NCI-H146 (cell line): ENCODE measurements around the gene EDDM13.
"Not testable (repeated sequence)": the region's sequence is repeated elsewhere in the genome, so short reads cannot be mapped to it uniquely, and the experiment has no call there.

Source experiments
- DNase-seq: peaks from one replicate; lab custom pipeline; 2025; lab: John Stamatoyannopoulos, UW

Gene EDDM13, protein sequence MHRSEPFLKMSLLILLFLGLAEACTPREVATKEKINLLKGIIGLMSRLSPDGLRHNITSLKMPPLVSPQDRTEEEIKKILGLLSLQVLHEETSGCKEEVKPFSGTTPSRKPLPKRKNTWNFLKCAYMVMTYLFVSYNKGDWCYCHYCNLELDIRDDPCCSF

GRCh38 chr19:56272161-56272798, at the start of gene EDDM13:
Gene EDDM13 (plus strand): TSS chr19:56272748. CDS start chr19:56272835, 87 bp downstream.
- DNase-seq, result no peak

DNA sequence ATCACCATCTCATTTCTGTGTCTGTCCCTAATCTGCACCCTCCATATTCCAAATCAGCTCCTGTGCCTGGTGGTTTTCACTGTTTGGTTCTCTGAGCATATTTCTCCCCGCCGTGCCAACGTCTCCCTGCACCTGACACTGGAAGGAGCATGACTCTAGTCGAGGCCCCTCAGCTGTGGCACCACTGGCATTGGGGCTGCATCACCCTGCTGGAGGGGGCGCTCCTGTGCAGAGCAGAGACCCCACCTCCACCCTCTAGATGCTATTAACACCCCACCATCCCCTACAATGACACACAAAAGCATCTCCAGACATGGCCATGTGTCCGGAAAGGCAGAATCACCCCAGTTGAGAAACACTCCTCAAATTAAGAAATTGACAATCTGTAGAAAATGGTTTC, 49.6 kb upstream of the EDDM13 start:
- DNase-seq, result no peak

DNA sequence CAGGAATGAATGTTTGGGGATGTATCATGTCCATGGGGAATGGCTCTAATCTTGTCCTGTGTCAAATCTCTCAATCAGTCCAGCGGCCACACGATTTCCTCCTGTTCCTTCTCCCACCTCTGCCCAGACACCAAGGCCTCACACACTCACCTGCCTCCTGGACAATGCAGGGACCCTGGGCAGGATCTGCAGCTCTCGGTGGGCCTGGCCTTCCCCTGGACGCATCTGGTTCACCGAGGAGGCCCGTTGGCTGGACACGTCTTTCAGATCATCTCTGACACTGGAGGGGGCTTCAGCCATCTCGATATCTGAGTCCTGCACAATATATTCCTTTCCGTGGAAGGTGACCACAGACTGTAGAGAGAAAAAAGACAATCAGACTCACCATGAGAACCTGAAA, 49.1 kb upstream of the EDDM13 start:
- DNase-seq, result no peak

DNA sequence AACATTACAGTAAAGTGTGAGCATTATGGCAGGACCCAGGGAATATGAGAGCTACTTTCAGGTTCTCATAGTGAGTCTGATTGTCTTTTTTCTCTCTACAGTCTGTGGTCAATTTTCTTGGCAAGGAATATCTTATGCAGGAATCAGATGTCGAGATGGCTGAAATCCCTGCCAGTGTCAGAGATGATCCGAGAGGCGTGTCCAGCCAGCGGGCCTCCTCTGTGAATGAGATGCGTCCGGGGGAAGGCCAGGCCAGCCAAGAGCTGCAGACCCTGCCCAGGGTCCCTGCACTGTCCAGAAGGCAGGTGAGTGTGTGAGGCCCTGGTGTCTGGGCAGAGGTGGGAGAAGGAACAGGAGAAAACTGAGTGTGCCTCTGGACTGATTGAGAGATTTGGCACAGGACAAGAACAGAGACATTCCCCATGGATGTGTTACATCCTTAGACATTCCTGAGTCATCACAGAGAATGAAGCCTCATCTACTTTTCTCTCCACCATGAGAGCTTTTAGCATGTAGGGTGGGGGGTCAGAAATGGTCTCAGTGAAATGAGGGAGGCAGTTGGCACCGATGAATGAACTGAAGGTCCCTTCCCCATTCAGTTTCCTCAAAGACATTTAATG, 27.3 kb upstream of the EDDM13 start:
- no peak for DNase-seq

DNA sequence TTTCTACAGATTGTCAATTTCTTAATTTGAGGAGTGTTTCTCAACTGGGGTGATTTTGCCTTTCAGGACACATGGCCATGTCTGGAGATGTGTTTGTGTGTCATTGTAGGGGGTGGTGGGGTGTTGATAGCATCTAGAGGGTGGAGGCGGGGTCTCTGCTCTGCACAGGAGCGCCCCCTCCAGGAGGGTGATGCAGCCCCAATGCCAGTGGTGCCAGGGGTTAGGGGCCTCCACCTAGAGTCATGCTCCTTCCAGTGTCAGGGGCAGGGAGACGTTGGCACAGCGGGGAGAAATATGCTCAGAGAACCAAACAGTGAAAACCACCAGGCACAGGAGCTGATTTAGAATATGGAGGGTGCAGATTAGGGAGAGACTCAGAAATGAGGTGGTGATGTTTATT, 26.8 kb upstream of the EDDM13 start:
- not testable (repeated sequence) for DNase-seq

DNA sequence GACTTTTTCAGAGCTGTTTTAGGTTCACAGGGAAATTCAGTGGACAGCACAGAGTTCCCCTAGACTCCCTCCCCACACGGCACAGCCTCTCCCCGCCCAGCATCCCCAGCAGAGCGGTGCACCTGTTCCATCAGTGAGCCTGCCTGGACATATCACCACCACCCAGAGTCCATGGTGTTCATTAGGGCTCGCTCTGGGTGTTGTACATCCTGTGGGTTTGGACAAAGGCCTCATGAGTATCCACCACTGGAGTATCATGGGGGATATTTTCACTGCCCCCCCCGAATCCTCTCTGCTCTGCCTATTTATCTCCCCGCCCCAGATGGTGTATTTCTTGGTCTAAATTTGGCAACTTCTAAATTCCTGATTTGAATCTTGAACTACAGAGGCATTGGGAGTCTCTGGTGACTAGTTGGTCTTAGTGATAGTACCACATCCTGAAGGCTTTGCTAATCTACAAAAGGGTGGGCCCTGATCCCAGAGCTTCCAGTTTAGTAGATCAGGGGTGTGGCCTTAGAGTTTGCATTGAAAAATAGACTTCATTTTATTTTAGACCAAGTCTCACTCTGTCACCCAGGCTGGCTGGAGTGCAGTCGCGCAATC, 23.7 kb upstream of the EDDM13 start:
- not testable (repeated sequence) for DNase-seq

DNA sequence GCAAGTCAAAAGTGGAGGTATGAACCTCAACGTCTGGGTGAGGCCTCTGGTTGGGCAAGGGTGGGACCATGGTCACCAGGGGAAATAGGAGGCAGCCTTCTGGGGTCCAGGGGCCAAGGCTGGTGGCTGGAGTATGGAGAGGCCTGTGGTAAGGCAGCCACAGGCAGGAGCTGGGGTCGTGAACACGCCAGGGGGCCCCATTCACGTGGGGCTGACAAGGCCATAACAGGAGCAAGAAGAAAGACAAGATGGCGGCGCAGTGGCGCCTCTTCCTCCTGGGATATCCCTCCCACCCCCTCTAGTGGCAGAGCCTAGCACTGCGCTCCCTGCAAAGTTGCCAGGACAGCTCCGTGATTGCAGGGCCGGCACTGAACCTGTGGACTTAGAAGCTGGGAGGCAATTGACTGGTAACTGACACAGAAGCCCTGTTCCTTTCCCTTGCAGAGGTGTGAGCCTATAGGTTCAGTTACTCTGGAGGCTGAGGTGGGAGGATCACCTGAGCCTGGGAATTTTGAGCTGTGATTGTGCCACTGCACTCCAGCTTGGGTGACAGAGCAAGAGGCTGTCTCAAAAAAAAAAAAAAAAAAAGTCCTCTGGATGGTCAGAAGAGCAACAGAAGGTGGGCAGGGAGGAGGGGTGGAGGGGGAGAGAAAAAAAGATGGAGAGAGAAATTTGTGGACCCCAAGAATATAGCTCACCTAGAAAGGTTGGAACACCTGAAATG, 19.7 kb upstream of the EDDM13 start:
- peak; percentile 91 for DNase-seq

DNA sequence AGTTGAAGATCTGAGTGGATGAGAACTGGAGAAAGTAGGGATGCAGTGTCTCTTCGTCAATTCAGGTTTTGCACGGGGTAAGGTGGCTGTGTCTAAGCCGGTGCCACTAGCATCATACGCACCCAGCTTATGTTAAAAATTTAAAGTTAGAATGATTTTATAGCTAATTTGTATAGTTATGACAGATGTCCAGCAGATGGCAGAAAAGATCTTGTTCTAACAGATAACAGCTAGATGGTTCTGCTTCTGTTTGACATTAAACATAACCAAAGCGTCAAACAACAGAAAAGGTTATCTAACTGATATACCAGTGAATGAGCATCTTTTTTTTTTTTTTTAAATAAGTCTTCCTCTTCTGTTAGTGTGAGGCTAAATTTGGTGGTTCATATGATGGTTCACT, 18.8 kb upstream of the EDDM13 start:
- DNase-seq, result peak; percentile 79

DNA sequence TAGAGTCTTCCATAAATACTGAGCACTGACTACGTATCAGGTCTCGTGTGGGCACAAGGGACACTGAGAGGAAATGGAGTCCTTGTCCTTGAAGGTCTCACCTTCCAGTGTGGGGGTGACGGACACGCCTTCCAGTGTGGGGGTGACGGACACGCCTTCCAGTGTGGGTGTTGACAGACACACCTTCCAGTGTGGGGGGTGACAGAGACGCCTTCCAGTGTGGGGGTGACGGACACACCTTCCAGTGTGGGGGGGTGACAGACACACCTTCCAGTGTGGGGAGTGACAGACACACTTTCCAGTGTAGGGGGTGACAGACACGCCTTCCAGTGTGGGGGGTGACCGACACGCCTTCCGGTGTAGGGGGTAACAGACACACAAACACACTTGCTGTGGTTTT, 14.3 kb upstream of the EDDM13 start:
- no peak for DNase-seq

GRCh38 chr19:56261145-56261544, 11.4 kb upstream of the EDDM13 start:
- no peak for DNase-seq

- not testable (repeated sequence) for DNase-seq
These were observed 10.6 kb upstream of the EDDM13 start for GRCh38 chr19:56261932-56262331.

DNA sequence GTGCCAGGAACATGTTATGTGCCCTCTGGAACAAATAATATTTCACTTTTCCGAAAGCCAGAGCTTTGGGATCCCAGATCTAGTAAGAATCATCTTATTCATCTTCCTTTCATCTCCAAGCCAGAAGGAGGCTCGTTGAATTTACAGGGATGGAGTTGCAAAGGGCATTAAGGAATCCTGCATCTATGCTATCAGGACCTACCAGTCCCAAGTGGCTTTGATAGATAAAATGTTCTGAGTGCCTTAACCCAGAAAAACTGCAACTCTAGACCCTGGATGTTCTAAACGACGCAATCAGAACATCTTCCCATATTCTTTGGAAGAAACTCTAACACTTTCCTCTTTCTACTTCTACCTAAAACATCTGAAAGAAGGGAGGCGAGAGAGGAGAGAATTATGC, 9.2 kb upstream of the EDDM13 start:
- no peak for DNase-seq

DNA sequence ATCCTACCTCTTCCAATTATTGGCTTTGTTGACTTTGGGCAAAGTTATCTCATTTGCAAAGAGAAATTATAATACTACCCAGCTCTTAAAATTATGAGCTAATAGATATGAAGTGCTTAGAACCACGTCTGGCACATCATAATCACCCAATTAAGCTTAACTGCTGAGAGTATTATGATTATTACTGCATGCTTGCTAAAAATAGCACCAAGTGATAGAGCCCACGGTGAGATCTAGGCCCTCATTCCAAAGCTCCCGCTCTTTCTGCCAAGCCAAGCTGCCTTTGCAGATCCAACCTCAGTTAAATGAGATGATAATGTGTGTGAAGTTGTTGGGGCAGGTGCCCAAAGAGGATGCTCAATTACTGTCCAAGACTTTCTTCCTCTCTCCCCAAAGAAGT, 6.5 kb upstream of the EDDM13 start:
- DNase-seq, result no peak

GRCh38 chr19:56269348-56269747, 3.2 kb upstream of the EDDM13 start:
- DNase-seq, result no peak

GRCh38 chr19:56270676-56271075, 1.9 kb upstream of the EDDM13 start:
- no peak for DNase-seq

DNA sequence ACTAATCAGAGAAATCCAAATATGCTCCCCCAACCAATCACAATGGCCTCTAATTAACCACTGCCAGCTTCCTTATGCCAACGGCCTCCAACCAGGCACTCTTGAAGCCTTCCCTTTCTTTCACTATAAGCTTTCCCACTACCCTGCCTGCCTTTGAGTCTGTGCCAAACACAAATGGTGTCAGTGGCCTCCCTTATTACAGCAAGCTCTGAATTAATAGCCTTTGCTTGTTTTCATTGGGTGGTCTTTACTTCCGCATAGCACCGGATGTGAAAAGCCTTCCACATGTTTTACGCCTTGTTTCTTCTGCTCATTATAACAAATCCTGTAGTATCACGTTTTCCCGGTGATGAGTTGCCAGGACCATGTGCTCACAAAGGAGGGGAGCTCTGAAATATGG, 1.4 kb upstream of the EDDM13 start:
- no peak for DNase-seq

DNA sequence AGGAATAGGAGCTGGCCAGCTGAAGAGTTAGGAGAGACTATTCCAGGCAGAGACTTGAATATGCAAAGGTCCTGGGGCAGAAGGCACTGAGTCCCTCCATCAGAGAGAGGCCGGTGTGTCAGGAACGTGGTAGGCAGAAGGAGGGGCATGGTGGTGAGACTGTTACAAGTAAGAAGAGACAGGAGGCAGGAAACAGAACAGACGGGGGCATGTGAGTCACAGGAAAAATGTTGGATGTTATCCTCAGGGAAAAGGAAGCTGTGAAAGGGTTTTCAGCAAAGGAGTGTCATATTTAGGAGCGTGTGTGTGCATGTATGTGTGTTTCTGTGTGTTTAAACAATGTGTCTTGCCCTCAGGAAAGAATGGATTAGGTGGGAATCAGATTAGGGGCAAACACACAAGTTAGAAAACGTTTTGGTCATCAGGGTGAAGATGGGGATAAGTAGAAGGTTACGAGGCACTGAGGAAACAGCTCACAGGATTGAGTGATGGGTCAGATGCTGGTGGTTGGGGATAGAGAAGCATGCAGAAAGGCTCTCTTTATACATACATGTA, 1.1 kb downstream of the EDDM13 start:
- no peak for DNase-seq

DNA sequence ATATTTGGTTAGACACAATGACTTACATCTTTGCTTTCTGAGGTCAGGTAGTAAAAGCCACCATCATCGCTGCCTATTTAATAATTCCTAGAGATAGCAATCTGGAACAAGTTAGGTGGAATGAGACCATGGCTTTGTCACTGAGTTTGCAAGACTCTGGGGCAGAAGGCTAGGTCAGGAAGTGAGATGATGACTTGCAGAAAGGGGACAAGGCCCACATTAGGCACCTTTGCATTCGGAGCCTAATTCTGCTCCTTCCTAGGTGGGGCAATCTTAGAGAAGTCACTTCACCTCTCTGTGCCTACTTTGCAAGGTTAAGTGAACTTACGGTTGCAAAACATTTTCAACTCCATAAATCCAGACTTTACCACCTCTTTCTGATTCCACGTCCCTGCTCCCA, 10.3 kb downstream of the EDDM13 start:
- no peak for DNase-seq

DNA sequence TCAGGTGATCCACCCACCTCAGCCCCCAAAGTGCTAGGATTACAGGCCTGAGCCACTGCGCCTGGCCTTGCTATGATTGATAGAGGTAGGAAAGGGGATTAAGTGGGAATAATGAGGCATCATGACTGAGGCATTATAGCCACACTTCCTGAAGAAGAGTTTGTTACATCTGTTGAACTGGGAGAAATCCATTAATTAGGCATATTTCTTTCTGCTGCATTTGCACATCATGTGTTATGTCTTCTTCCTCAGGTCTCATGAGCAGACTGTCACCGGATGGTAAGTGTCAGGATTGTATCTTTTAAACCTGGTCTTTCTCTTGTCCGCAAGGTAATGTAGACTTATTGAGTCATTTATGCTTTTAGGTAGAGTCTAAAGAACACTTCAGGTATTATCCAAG, 12.2 kb downstream of the EDDM13 start:
- DNase-seq, result no peak

DNA sequence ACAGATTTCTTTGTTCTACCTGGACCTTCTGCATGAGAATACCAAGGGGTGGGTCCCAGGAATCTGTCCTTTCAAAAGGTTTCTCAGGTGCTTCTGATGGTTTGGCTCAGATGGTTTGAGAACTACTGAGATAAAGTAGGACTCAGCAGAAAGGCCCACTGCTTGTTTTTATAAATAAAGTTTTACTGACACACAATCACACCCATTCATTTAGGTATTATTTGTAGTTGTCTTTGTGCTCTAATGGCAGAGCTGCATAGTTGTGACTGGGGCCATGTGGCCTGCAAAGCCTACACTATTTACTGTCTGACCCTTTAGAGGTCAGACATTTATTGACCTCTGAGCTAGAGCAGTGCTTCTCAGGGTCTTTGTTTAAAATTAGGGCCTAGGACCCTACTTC, 17.6 kb downstream of the EDDM13 start:
- DNase-seq, result no peak

- no peak for DNase-seq
These were observed 19.3 kb downstream of the EDDM13 start for GRCh38 chr19:56291867-56292266.

GRCh38 chr19:56294549-56294948, 22.0 kb downstream of the EDDM13 start:
- DNase-seq, result peak; percentile 84
